ENCODE measurements around the gene GRID1. TPM values are rescaled to one million over a fixed set of nuclear protein-coding genes. Genes with fewer than 3 reads are reported as not detected.

Gene GRID1
- total RNA-seq, 1 donor from 2014 or later = 0.60 TPM

GRCh38 chr10:86017841-86018734 lies 348.5 kb downstream of the GRID1 start:
- Mint-ChIP-seq H3K4me3 (ENCODE audit: unreplicated experiment) (no peak overlapping the region), H3K4me1 (ENCODE audit: low read depth) (no peaks in the 10 kb centered on the region), H3K36me3 (ENCODE audit: low read depth) (no peaks in the 10 kb centered on the region), H3K27me3 (ENCODE audit: low read depth) (no peaks in the 10 kb centered on the region), H3K9me3 (ENCODE audit: low read depth) (peaks cover 3% of the 10 kb centered on the region), H3K27ac (ENCODE audit: unreplicated experiment) (no peak overlapping the region)
- TF ChIP-seq, protein P1, sequence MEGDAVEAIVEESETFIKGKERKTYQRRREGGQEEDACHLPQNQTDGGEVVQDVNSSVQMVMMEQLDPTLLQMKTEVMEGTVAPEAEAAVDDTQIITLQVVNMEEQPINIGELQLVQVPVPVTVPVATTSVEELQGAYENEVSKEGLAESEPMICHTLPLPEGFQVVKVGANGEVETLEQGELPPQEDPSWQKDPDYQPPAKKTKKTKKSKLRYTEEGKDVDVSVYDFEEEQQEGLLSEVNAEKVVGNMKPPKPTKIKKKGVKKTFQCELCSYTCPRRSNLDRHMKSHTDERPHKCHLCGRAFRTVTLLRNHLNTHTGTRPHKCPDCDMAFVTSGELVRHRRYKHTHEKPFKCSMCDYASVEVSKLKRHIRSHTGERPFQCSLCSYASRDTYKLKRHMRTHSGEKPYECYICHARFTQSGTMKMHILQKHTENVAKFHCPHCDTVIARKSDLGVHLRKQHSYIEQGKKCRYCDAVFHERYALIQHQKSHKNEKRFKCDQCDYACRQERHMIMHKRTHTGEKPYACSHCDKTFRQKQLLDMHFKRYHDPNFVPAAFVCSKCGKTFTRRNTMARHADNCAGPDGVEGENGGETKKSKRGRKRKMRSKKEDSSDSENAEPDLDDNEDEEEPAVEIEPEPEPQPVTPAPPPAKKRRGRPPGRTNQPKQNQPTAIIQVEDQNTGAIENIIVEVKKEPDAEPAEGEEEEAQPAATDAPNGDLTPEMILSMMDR (IDR thresholded peaks at IDR 0.05) = no peak
- DNase-seq (ENCODE audit: low spot score) = no peak

GRCh38 chr10:86013568-86013967 lies 353.0 kb downstream of the GRID1 start:
- Mint-ChIP-seq H3K27me3 (ENCODE audit: low read depth) (no peaks in the 10 kb centered on the region), H3K4me3 (ENCODE audit: unreplicated experiment) (no peak overlapping the region), H3K27ac (ENCODE audit: unreplicated experiment) (no peak overlapping the region), H3K4me1 (ENCODE audit: low read depth) (no peaks in the 10 kb centered on the region), H3K36me3 (ENCODE audit: low read depth) (no peaks in the 10 kb centered on the region), H3K9me3 (ENCODE audit: low read depth) (peaks cover 5% of the 10 kb centered on the region)
- TF ChIP-seq, protein P1 (IDR thresholded peaks at IDR 0.05) = no peak
- no peak for DNase-seq (ENCODE audit: low spot score)

DNA sequence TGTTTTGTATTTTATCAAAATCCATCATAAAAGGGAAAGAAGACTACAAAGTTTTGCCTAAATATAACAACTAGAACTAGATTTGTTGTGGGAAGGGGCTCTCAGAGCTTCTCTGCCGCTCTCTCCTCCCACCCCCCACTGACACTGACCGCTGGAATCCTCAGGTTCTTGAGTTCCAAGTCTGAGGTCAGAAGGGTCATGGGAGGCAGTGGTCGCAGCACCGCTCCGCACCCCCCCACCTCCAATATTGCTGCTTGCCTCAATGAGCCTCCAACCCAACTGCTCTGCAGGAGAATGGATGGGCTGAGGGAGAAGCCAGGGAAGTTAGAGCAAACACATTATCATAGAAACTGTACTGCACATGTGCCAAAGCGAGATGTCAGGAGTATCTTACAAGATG lies 359.4 kb downstream of the GRID1 start:
- H3K27me3 Mint-ChIP-seq (ENCODE audit: low read depth) = peaks cover 6% of the 10 kb centered on the region
- H3K9me3 Mint-ChIP-seq (ENCODE audit: low read depth) = peaks cover 5% of the 10 kb centered on the region
- H3K27ac Mint-ChIP-seq (ENCODE audit: unreplicated experiment) = no peak overlapping the region
- TF ChIP-seq, protein P1 (IDR thresholded peaks at IDR 0.05) = no peak
- no peak for DNase-seq (ENCODE audit: low spot score)
- H3K36me3 Mint-ChIP-seq (ENCODE audit: low read depth) = no peaks in the 10 kb centered on the region
- no peak overlapping the region for H3K4me3 Mint-ChIP-seq (ENCODE audit: unreplicated experiment)
- H3K4me1 Mint-ChIP-seq (ENCODE audit: low read depth) = no peaks in the 10 kb centered on the region

DNA sequence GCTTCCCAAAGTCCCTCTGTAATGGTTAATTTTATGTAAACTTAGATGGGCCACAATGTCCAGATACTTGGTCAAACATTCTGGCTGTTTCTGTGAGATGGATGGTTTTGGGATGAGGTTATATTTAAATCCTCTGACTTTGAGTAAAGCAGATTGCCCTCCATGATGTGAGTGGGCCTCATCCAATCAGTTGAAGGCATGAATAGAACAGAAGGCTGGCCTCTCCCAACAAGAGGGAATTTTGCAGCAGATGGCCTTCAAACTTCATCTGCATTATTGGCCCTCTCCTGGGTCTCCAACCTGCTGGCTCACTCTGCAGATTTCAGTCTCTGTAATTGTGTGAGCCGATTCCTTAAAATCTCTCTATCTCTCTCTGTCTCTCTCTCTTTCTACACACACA lies 362.3 kb downstream of the GRID1 start:
- H3K4me1 Mint-ChIP-seq (ENCODE audit: low read depth) = no peaks in the 10 kb centered on the region
- TF ChIP-seq, protein P1 (IDR thresholded peaks at IDR 0.05) = no peak
- H3K4me3 Mint-ChIP-seq (ENCODE audit: unreplicated experiment) = no peak overlapping the region
- H3K27ac Mint-ChIP-seq (ENCODE audit: unreplicated experiment) = no peak overlapping the region
- no peaks in the 10 kb centered on the region for H3K36me3 Mint-ChIP-seq (ENCODE audit: low read depth)
- H3K27me3 Mint-ChIP-seq (ENCODE audit: low read depth) = peaks cover 16% of the 10 kb centered on the region
- H3K9me3 Mint-ChIP-seq (ENCODE audit: low read depth) = peaks cover 5% of the 10 kb centered on the region
- no peak for DNase-seq (ENCODE audit: low spot score)

DNA sequence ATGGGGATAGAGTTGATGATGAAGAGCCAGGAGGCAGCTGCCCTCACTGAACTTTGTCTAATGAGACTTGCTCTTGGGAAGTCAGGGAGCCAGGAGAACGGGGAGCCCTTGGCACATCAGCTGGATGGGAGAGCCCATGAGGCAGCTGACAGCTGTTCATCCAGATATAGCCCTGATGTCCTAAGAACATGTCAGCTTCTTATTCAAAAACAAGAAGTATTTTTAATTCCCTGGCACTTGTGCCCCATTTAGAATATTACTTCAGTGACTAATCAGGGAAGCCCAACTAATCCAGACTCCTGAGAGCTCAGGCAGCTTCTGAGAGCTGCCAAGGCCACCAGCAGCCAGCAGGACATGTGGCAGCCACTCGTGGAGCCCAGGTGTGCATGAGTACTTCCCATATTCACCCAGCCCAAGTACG lies 363.4 kb downstream of the GRID1 start:
- Mint-ChIP-seq H3K4me1 (ENCODE audit: low read depth) (no peaks in the 10 kb centered on the region), H3K4me3 (ENCODE audit: unreplicated experiment) (no peak overlapping the region), H3K27ac (ENCODE audit: unreplicated experiment) (no peak overlapping the region), H3K36me3 (ENCODE audit: low read depth) (no peaks in the 10 kb centered on the region), H3K27me3 (ENCODE audit: low read depth) (peaks cover 16% of the 10 kb centered on the region), H3K9me3 (ENCODE audit: low read depth) (peaks cover 4% of the 10 kb centered on the region)
- TF ChIP-seq, protein P1 (IDR thresholded peaks at IDR 0.05) = no peak
- no peak for DNase-seq (ENCODE audit: low spot score)
